H9 (cell line): ENCODE data around the gene TTLL1. TPM values are rescaled to one million over a fixed set of nuclear protein-coding genes. Genes with fewer than 3 reads are reported as not detected.

ENCODE experiments used
- DNase-seq: peaks from one replicate; pipeline ENCODE4 v3.0.0-alpha.2; 2017
- H2AFZ ChIP-seq: one replicate; pipeline ENCODE4 v1.6.1; 2013; ENCODE audit warnings: mild to moderate bottlenecking, low read length, control low read depth, moderate library complexity
- H2AK5ac ChIP-seq: 2 replicates; pipeline ENCODE4 v1.6.1; 2013; ENCODE audit warnings: low read length, control low read depth, mixed read lengths; ENCODE audit not compliant: insufficient read length
- H2BK120ac ChIP-seq: one replicate; pipeline ENCODE4 v1.6.1; 2013; ENCODE audit warnings: low read depth, mild to moderate bottlenecking, low read length, control low read depth, inconsistent platforms; ENCODE audit not compliant: poor library complexity, severe bottlenecking
- H2BK12ac ChIP-seq: 2 replicates; pipeline ENCODE4 v1.6.1; 2013; ENCODE audit warnings: low read length, control low read depth, mixed read lengths, low read depth; ENCODE audit not compliant: insufficient read length
- H2BK15ac ChIP-seq: 2 replicates; pipeline ENCODE4 v1.6.1; 2013; ENCODE audit warnings: low read depth, low read length, control low read depth
- H2BK20ac ChIP-seq: one replicate; pipeline ENCODE4 v1.6.1; 2013; ENCODE audit warnings: low read depth, mild to moderate bottlenecking, low read length, control low read depth, inconsistent platforms; ENCODE audit not compliant: poor library complexity, severe bottlenecking
- H2BK5ac ChIP-seq: 2 replicates; pipeline ENCODE4 v1.6.1; 2013; ENCODE audit warnings: low read length, control low read depth, mixed read lengths; ENCODE audit not compliant: insufficient read length
- H3K14ac ChIP-seq: 2 replicates; pipeline ENCODE4 v1.6.1; 2013; ENCODE audit warnings: low read length, control low read depth; ENCODE audit not compliant: insufficient read depth
- H3K18ac ChIP-seq: 2 replicates; pipeline ENCODE4 v1.6.1; 2013; ENCODE audit warnings: low read depth, mild to moderate bottlenecking, mixed read lengths, low read length, control low read depth; ENCODE audit not compliant: insufficient read length
- H3K23ac ChIP-seq: 2 replicates; pipeline ENCODE4 v1.6.1; 2013; ENCODE audit warnings: low read length, control low read depth, mixed read lengths, low read depth; ENCODE audit not compliant: insufficient read length
- H3K23me2 ChIP-seq: 2 replicates; pipeline ENCODE4 v1.6.1; 2013; ENCODE audit warnings: low read depth, mild to moderate bottlenecking, mixed read lengths, low read length, control low read depth; ENCODE audit not compliant: insufficient read length, poor library complexity, severe bottlenecking
- H3K27ac ChIP-seq: 2 replicates; pipeline ENCODE4 v1.5.1; 2013; ENCODE audit warnings: low read length, control low read depth, mixed read lengths, low read depth; ENCODE audit not compliant: insufficient read length
- H3K27me3 ChIP-seq: 2 replicates; pipeline ENCODE4 v1.6.1; 2013; ENCODE audit warnings: low read length, control low read depth, inconsistent platforms; ENCODE audit not compliant: insufficient read depth
- H3K4ac ChIP-seq: 2 replicates; pipeline ENCODE4 v1.6.1; 2013; ENCODE audit warnings: low read depth, mild to moderate bottlenecking, control low read depth, inconsistent platforms, low read length, moderate library complexity
- H3K4me1 ChIP-seq: 2 replicates; pipeline ENCODE4 v1.6.1; 2013; ENCODE audit warnings: low read length, control low read depth, inconsistent platforms; ENCODE audit not compliant: insufficient read depth
- H3K4me2 ChIP-seq: 2 replicates; pipeline ENCODE4 v1.6.1; 2013; ENCODE audit warnings: low read length, control low read depth, mixed read lengths; ENCODE audit not compliant: insufficient read length, insufficient read depth
- H3K56ac ChIP-seq: 2 replicates; pipeline ENCODE4 v1.6.1; 2013; ENCODE audit warnings: low read depth, mild to moderate bottlenecking, mixed read lengths, low read length, control low read depth; ENCODE audit not compliant: insufficient read length
- H3K79me1 ChIP-seq: 2 replicates; pipeline ENCODE4 v1.6.1; 2013; ENCODE audit warnings: low read depth, mild to moderate bottlenecking, moderate library complexity, low read length, control low read depth, inconsistent platforms; ENCODE audit not compliant: insufficient read depth, poor library complexity, severe bottlenecking
- H3K79me2 ChIP-seq: 2 replicates; pipeline ENCODE4 v1.6.1; 2013; ENCODE audit warnings: low read length, control low read depth, inconsistent platforms; ENCODE audit not compliant: insufficient read depth
- H3K9ac ChIP-seq: 2 replicates; pipeline ENCODE4 v1.6.1; 2013; ENCODE audit warnings: low read length, control low read depth, mixed read lengths; ENCODE audit not compliant: insufficient read length; ENCODE audit errors: extremely low read depth
- H3K9me3 ChIP-seq: one replicate; pipeline ENCODE4 v1.6.1; 2013; ENCODE audit warnings: low read depth, low read length, inconsistent platforms; ENCODE audit not compliant: control insufficient read depth
- H3T11ph ChIP-seq: one replicate; pipeline ENCODE4 v1.6.1; 2013; ENCODE audit warnings: mild to moderate bottlenecking, low read length, control low read depth, inconsistent platforms
- H4K20me1 ChIP-seq: one replicate; pipeline ENCODE4 v1.6.1; 2013; ENCODE audit not compliant: control insufficient read depth, insufficient read length, insufficient read depth
- H4K5ac ChIP-seq: 2 replicates; pipeline ENCODE4 v1.6.1; 2013; ENCODE audit warnings: low read depth, mild to moderate bottlenecking, mixed read lengths, low read length, control low read depth; ENCODE audit not compliant: insufficient read length
- H4K8ac ChIP-seq: replicated peaks from 2 replicates; pipeline ENCODE4 v1.6.1; 2013; ENCODE audit warnings: low read length, control low read depth, mixed read lengths, low read depth; ENCODE audit not compliant: insufficient read length
- H4K91ac ChIP-seq: 2 replicates; pipeline ENCODE4 v1.6.1; 2013; ENCODE audit warnings: low read depth, mild to moderate bottlenecking, moderate library complexity, mixed read lengths, low read length, control low read depth; ENCODE audit not compliant: insufficient read length
- H3K27ac Mint-ChIP-seq, 3 experiments: 2 replicates in 2 of 3; 3 replicates in 1 of 3; pipeline ENCODE4 v1.8.0; 2020 to 2021; ENCODE audit warnings: mixed read lengths in 3 of 3, mild to moderate bottlenecking in 1 of 3, moderate library complexity in 1 of 3
- H3K27me3 Mint-ChIP-seq: 2 replicates; pipeline ENCODE4 v1.8.0; 2021; ENCODE audit warnings: low read depth, mild to moderate bottlenecking, moderate library complexity, mixed read lengths
- H3K36me3 Mint-ChIP-seq, 3 experiments: 2 replicates in 2 of 3; 3 replicates in 1 of 3; pipeline ENCODE4 v1.8.0; 2020 to 2021; ENCODE audit warnings: low read depth in 3 of 3, mixed read lengths in 3 of 3; ENCODE audit not compliant: insufficient read depth in 1 of 3
- H3K4me1 Mint-ChIP-seq, 2 experiments: 2 replicates each; pipeline ENCODE4 v1.8.0; 2020; ENCODE audit warnings: mixed read lengths in 2 of 2
- H3K4me3 Mint-ChIP-seq, 2 experiments: 2 replicates in 1 of 2; 3 replicates in 1 of 2; pipeline ENCODE4 v1.8.0; 2020 to 2021; ENCODE audit warnings: mild to moderate bottlenecking in 2 of 2, mixed read lengths in 2 of 2, moderate library complexity in 1 of 2
- H3K9me3 Mint-ChIP-seq, 2 experiments: 2 replicates in 1 of 2; 3 replicates in 1 of 2; pipeline ENCODE4 v1.8.0; 2020; ENCODE audit warnings: mild to moderate bottlenecking in 2 of 2, mixed read lengths in 2 of 2, moderate library complexity in 1 of 2
- CTCF ChIP-seq: fragments of 200-600 bp; sonication (generic); conservative IDR thresholded peaks from 3 replicates; pipeline ENCODE4 v1.8.0; 2021; ENCODE audit warnings: antibody characterized with exemption, mild to moderate bottlenecking
- WGBS: extraction: QIAGEN DNeasy Blood & Tissue Kit; methylation state at CpG from one replicate; pipeline ENCODE4 v1.1.7; 2013; ENCODE audit warnings: missing lambda C conversion rate, low lambda C conversion rate, mixed read lengths; ENCODE audit not compliant: insufficient read length; ENCODE audit errors: extremely low coverage; 5-methylcytosine and 5-hydroxymethylcytosine counted together
- total RNA-seq: library from RNA; stranded (reverse); gene quantifications from 2 replicates; pipeline ENCODE4 v1.2.1, GENCODE V29; 2021

TTLL1 gene
- total RNA-seq, 1 experiment from 2014 or later, result 4.1 TPM

- Histone ChIP-seq H4K91ac (no peak overlapping the region), H3K9ac (no peak overlapping the region), H3K18ac (no peak overlapping the region), H2BK12ac (no peak overlapping the region), H3K9me3 (no peaks in the 10 kb centered on the region), H4K5ac (no peak overlapping the region), H2BK15ac (no peak overlapping the region), H3K4me1 (no peaks in the 10 kb centered on the region), H3K56ac (no peak overlapping the region), H2AFZ (no peak overlapping the region), H3T11ph (no peak overlapping the region), H3K79me2 (no peaks in the 10 kb centered on the region), H3K4ac (no peak overlapping the region), H3K4me2 (no peak overlapping the region), H3K27me3 (peaks cover 3% of the 10 kb centered on the region), H3K79me1 (no peaks in the 10 kb centered on the region), H2BK20ac (no peak overlapping the region), H3K14ac (no peak overlapping the region), H3K27ac (no peak overlapping the region), H3K23ac (no peak overlapping the region), H4K8ac (no peak overlapping the region), H2AK5ac (no peak overlapping the region), H2BK120ac (no peak overlapping the region), H3K23me2 (no peaks in the 10 kb centered on the region), H4K20me1 (peaks cover 5% of the 10 kb centered on the region), H2BK5ac (no peak overlapping the region)
- TF ChIP-seq CTCF, result no peak
- DNase-seq, result no peak
- H3K4me1 Mint-ChIP-seq, result peaks cover 9 to 17% of the 10 kb centered on the region in 2 experiments
- no peak overlapping the region for H3K4me3 Mint-ChIP-seq
- H3K36me3 Mint-ChIP-seq, result no peaks in the 10 kb centered on the region
- H3K9me3 Mint-ChIP-seq, result no peaks in the 10 kb centered on the region
- peaks cover 25% of the 10 kb centered on the region for H3K27me3 Mint-ChIP-seq
- no CpG with 5 or more reads among the region's 7 CpGs for WGBS
- no peak overlapping the region for H3K27ac Mint-ChIP-seq
Observed at GRCh38 chr22:43118953-43119458, 29.8 kb upstream of the TTLL1 start.
